Heart left ventricle (tissue), 13 donors: ENCODE data around the gene PREP.

Experiments used
- POLR2A ChIP-seq, 2 donors: fragments of 450-650 bp; IDR thresholded peaks; one replicate each; pipeline ENCODE4 v1.6.1; 2017; ENCODE audit warnings: antibody characterized with exemption in 2 of 2, mild to moderate bottlenecking in 2 of 2, moderate library complexity in 2 of 2
- TF ChIP-seq, protein P1 (sequence below), 12 donors: fragments of 200-600 bp; sonication (generic) in 4 of 12; IDR thresholded peaks; one replicate each; pipeline versions ENCODE4 v1.5.0 to v1.8.0; 2018 to 2022; ENCODE audit warnings: antibody characterized with exemption in 12 of 12, mild to moderate bottlenecking in 5 of 12
- donor health status: ischemic (EF 13 %, LVEDD 7.1; RV severe dilation, severe dysfunction).
- donor health status: DM: no; HTN: yes; CAD: no.
- donor health status: DM: no; HTN: no; CAD: no.
- donor health status: ischemic (EF 25% LVEDD 6.9; RV normal size, moderate dysfunction).
- donor health status: ischemic (EF 25% LVEDD 5.7; RV mildly dilated, moderate dysfunction).
- donor health status: ischemic (EF 35%, LVEDD 5.7; RV mildly dilated, moderate dysfunction).
- donor health status: nonischemic (EF 11% LVEDD 7.7; RV severe dilation, severe dysfunction).
- donor health status: DM: yes; HTN: yes; CAD: no.
- donor health status: PGD.
- donor health status: ischemic (EF 29% LVEDD 5.4; RV normal size, mild dysfunction).
- donor health status: nonischemic (EF 23%, LVEDD 6.1; RV moderate dilation, normal function).

DNA sequence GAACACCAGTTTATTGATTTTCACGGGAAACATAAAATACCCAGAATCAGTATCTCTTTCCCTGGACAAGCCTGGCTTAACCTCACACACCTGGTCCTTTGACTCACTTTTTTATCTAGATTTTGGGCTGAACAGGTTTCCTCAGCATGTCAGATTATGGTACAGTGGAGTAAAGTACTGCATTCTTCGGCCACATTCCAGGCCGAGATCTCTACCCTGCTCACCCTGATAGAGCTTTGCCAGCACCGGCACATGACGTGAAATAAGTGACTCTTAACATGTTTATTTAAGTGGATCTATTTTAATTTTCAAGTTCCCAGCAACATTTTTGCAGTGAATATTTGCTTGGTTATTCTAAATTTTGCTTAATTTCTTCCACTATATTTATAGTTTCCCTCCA is 144.1 kb downstream of the PREP start:
- TF ChIP-seq, protein P1, sequence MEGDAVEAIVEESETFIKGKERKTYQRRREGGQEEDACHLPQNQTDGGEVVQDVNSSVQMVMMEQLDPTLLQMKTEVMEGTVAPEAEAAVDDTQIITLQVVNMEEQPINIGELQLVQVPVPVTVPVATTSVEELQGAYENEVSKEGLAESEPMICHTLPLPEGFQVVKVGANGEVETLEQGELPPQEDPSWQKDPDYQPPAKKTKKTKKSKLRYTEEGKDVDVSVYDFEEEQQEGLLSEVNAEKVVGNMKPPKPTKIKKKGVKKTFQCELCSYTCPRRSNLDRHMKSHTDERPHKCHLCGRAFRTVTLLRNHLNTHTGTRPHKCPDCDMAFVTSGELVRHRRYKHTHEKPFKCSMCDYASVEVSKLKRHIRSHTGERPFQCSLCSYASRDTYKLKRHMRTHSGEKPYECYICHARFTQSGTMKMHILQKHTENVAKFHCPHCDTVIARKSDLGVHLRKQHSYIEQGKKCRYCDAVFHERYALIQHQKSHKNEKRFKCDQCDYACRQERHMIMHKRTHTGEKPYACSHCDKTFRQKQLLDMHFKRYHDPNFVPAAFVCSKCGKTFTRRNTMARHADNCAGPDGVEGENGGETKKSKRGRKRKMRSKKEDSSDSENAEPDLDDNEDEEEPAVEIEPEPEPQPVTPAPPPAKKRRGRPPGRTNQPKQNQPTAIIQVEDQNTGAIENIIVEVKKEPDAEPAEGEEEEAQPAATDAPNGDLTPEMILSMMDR (IDR thresholded peaks at IDR 0.05), result no peak
- TF ChIP-seq POLR2A (IDR thresholded peaks at IDR 0.05), result no peak
